Left lung (tissue), 10 donors: ENCODE data around the gene INTS11. TPM values are rescaled to one million over a fixed set of nuclear protein-coding genes. Genes with fewer than 3 reads are reported as not detected.
"Not testable (repeated sequence)": the region's sequence is repeated elsewhere in the genome, so short reads cannot be mapped to it uniquely, and the experiment has no call there.

Experiments
- ATAC-seq: fragments of 200-7000 bp; cut with Tn5 transposase; one replicate; pipeline ENCODE4 v1.9.1; 2020; ENCODE audit warnings: moderate library complexity
- DNase-seq, 4 donors: peaks; one replicate each; pipeline ENCODE4 v3.0.0-alpha.2; 2013 to 2020
- H3K27ac ChIP-seq, 2 donors: fragments of 200-600 bp; sonication (generic) in 1 of 2; one replicate each; pipeline versions ENCODE4 v1.5.0 to v1.8.0; 2020 to 2021
- H3K27me3 ChIP-seq, 2 donors: fragments of 200-600 bp; sonication (generic) in 1 of 2; one replicate each; pipeline versions ENCODE4 v1.5.0 to v1.8.0; 2020 to 2021
- H3K36me3 ChIP-seq, 2 donors: fragments of 200-600 bp; sonication (generic) in 1 of 2; one replicate each; pipeline versions ENCODE4 v1.5.0 to v1.8.0; 2020 to 2021
- H3K4me1 ChIP-seq, 2 donors: fragments of 200-600 bp; one replicate each; pipeline ENCODE4 v1.8.0; 2021
- H3K4me3 ChIP-seq, 2 donors: fragments of 200-600 bp; sonication (generic) in 1 of 2; one replicate each; pipeline versions ENCODE4 v1.5.0 to v1.8.0; 2020 to 2021; ENCODE audit warnings: mild to moderate bottlenecking in 1 of 2
- H3K9me3 ChIP-seq, 2 donors: fragments of 200-600 bp; sonication (generic) in 1 of 2; one replicate each; pipeline versions ENCODE4 v1.5.0 to v1.8.0; 2020 to 2021
- CTCF ChIP-seq, 2 donors: fragments of 200-600 bp; sonication (generic) in 1 of 2; IDR thresholded peaks; one replicate each; pipeline versions ENCODE4 v1.5.0 to v1.8.0; 2021; ENCODE audit warnings: antibody characterized with exemption in 2 of 2
- intact Hi-C, 2 donors: fragments of 100-400 bp; cut with DNase I; formaldehyde crosslinking; loops; one replicate each; pipeline versions ENCODE4 v1.11.2 to v1.14.2; 2022
- polyA plus RNA-seq, 6 donors: library from polyadenylated mRNA; unstranded; fragments of 120-200 nt; gene quantifications; one replicate each; pipeline ENCODE4 v1.2.1, GENCODE V29; 2013; ENCODE audit not compliant: insufficient read length in 6 of 6
- total RNA-seq, 2 donors: library from RNA; stranded (reverse); fragmentation: NEBNext Ultra II Directional; extraction: Animal tissue kit (Norgen Biotek cat#: 25700); gene quantifications; one replicate each; pipeline ENCODE4 v1.2.1, GENCODE V29; 2021
- donor health status: DM: no; HTN: yes; CAD: no.
- donor health status: DM: no; HTN: no; CAD: no.

The INTS11 gene
- total and polyA plus RNA-seq, 8 donors = 67.0 to 166 (median 117) TPM

- H3K27ac ChIP-seq = no peak overlapping the region
- H3K4me1 ChIP-seq = peaks cover 18 to 46% of the 10 kb centered on the region in 2 donors
- no peaks in the 10 kb centered on the region for H3K27me3 ChIP-seq
- DNase-seq (peak in 2 of 4 donors; percentile 68 to 94), ATAC-seq (peak; percentile 56)
- peaks cover 0 to 3% of the 10 kb centered on the region in 2 donors for H3K9me3 ChIP-seq
- H3K36me3 ChIP-seq = peaks cover 0 to 14% of the 10 kb centered on the region in 2 donors
- peak; percentile 91 to 93 for TF ChIP-seq CTCF (IDR thresholded peaks at IDR 0.05)
- intact Hi-C loops = no loop called here
- H3K4me3 ChIP-seq = no peak overlapping the region
Measured at GRCh38 chr1:1371746-1372711, 47.6 kb upstream of the INTS11 start.

- peaks cover 0 to 3% of the 10 kb centered on the region in 2 donors for H3K9me3 ChIP-seq
- no peaks in the 10 kb centered on the region for H3K27me3 ChIP-seq
- no peak for ATAC-seq
- no peak for TF ChIP-seq CTCF (IDR thresholded peaks at IDR 0.05)
- peaks cover 18 to 46% of the 10 kb centered on the region in 2 donors for H3K4me1 ChIP-seq
- H3K27ac ChIP-seq = no peak overlapping the region
- peaks cover 0 to 14% of the 10 kb centered on the region in 2 donors for H3K36me3 ChIP-seq
- DNase-seq = peak in 1 of 4 donors; percentile 70
- intact Hi-C loops = no loop called here
- H3K4me3 ChIP-seq = no peak overlapping the region
Measured at GRCh38 chr1:1371364-1371745, 46.9 kb upstream of the INTS11 start.

- H3K9me3 ChIP-seq = peaks cover 0 to 3% of the 10 kb centered on the region in 2 donors
- no peak overlapping the region for H3K27ac ChIP-seq
- H3K4me3 ChIP-seq = no peak overlapping the region
- no peaks in the 10 kb centered on the region for H3K27me3 ChIP-seq
- peaks cover 18 to 40% of the 10 kb centered on the region in 2 donors for H3K4me1 ChIP-seq
- ATAC-seq (no peak), DNase-seq (peak in 1 of 4 donors; percentile 61)
- peaks cover 0 to 14% of the 10 kb centered on the region in 2 donors for H3K36me3 ChIP-seq
- TF ChIP-seq CTCF (IDR thresholded peaks at IDR 0.05) = no peak
- intact Hi-C loops = no loop called here
Measured at GRCh38 chr1:1370771-1371300, 46.4 kb upstream of the INTS11 start.

- DNase-seq = peak in 1 of 4 donors; percentile 38
- H3K4me3 ChIP-seq, ATAC-seq, H3K27me3 ChIP-seq, H3K27ac ChIP-seq, intact Hi-C loops, H3K9me3 ChIP-seq: not testable (repeated sequence)
- peaks cover 0 to 14% of the 10 kb centered on the region in 2 donors for H3K36me3 ChIP-seq
- H3K4me1 ChIP-seq = peaks cover 18 to 38% of the 10 kb centered on the region in 2 donors
Measured at GRCh38 chr1:1370094-1370493, 45.6 kb upstream of the INTS11 start.

- DNase-seq (no peak), ATAC-seq (no peak)
- Histone ChIP-seq H3K27ac (no peak overlapping the region), H3K4me1 (peaks cover 7 to 16% of the 10 kb centered on the region in 2 donors), H3K9me3 (peaks cover 0 to 3% of the 10 kb centered on the region in 2 donors), H3K4me3 (no peak overlapping the region), H3K27me3 (peaks cover 0 to 9% of the 10 kb centered on the region in 2 donors), H3K36me3 (no peaks in the 10 kb centered on the region)
- TF ChIP-seq CTCF (IDR thresholded peaks at IDR 0.05) = no peak
- intact Hi-C loops = no loop called here
Measured at GRCh38 chr1:1367315-1367714, 42.9 kb upstream of the INTS11 start.
